Chondrocyte (in vitro differentiated cells): ENCODE results near the gene PTCRA. TPM values are rescaled to one million over a fixed set of nuclear protein-coding genes. Genes with fewer than 3 reads are reported as not detected.
"Not testable (repeated sequence)": the region's sequence is repeated elsewhere in the genome, so short reads cannot be mapped to it uniquely, and the experiment has no call there.

Source experiments
- DNase-seq: peaks from one replicate; pipeline ENCODE4 v3.0.0; 2021; ENCODE audit warnings: mixed read lengths, low spot score
- H3K27ac Mint-ChIP-seq: one replicate; pipeline ENCODE4 v1.8.0; 2021; ENCODE audit warnings: mild to moderate bottlenecking, moderate library complexity, mixed read lengths; ENCODE audit not compliant: unreplicated experiment
- H3K27me3 Mint-ChIP-seq: 2 replicates; pipeline ENCODE4 v1.8.0; 2021; ENCODE audit warnings: low read depth, mixed read lengths
- H3K36me3 Mint-ChIP-seq: 2 replicates; pipeline ENCODE4 v1.8.0; 2021; ENCODE audit warnings: low read depth, mixed read lengths
- H3K4me1 Mint-ChIP-seq: 2 replicates; pipeline ENCODE4 v1.8.0; 2021; ENCODE audit warnings: low read depth, mild to moderate bottlenecking, mixed read lengths
- H3K4me3 Mint-ChIP-seq: one replicate; pipeline ENCODE4 v1.8.0; 2021; ENCODE audit warnings: mild to moderate bottlenecking, moderate library complexity, mixed read lengths; ENCODE audit not compliant: unreplicated experiment
- H3K9me3 Mint-ChIP-seq: 2 replicates; pipeline ENCODE4 v1.8.0; 2021; ENCODE audit warnings: low read depth, mixed read lengths
- total RNA-seq: library from RNA; stranded (reverse); gene quantifications from 3 replicates; pipeline ENCODE4 v1.2.1, GENCODE V29; 2021
- TF ChIP-seq, protein P1 (sequence below): fragments of 200-600 bp; sonication (generic); IDR thresholded peaks from 2 replicates; pipeline ENCODE4 v1.5.0; 2021; ENCODE audit warnings: antibody characterized with exemption, mild to moderate bottlenecking, moderate library complexity

Gene PTCRA
- total RNA-seq, 1 donor from 2014 or later, result not detected

DNA sequence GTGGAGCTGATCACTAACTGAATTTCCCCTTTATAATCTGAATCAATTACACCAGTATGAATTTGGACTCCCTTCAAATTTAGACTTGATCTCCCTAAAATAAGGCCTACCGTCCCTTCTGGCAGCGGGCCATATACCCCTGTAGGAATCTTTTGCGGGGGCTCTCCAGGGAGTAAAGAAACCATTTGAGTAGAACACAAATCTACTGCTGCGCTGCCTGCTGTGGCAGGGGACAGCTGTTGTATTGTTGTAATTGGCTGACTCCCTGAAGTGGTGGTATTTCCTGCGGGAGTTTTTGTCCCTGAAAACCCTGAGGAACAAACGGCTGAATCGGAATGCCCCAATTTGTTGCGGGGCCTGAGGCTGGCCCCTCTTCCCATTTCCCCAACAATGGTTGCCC, 16.0 kb upstream of the PTCRA start:
- no peaks in the 10 kb centered on the region for H3K27me3 Mint-ChIP-seq

DNA sequence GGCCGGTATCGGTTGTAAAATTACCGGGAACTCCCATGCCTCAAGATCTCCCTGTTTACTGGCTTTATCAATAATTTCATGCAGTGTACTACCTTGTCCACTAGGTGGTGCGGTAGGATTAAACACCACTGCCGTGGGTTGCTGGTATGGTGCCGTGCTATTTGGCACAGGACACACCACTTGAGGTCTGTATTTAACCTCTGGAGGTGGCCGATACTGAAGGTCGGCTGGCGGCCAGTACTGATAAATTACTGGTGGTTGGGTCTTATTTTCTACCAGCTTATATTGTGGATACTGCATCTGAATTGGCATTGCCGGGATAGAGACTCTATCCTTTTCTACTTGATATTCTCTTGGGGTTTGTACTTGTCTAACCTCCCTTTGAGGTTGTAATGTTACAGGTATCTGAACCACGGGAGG, 14.3 kb upstream of the PTCRA start:
- no peaks in the 10 kb centered on the region for H3K27me3 Mint-ChIP-seq
- H3K36me3 Mint-ChIP-seq, result no peaks in the 10 kb centered on the region
- H3K4me3 Mint-ChIP-seq, result peak overlapping the region; percentile 39
- no peak overlapping the region for H3K27ac Mint-ChIP-seq
- TF ChIP-seq, protein P1, sequence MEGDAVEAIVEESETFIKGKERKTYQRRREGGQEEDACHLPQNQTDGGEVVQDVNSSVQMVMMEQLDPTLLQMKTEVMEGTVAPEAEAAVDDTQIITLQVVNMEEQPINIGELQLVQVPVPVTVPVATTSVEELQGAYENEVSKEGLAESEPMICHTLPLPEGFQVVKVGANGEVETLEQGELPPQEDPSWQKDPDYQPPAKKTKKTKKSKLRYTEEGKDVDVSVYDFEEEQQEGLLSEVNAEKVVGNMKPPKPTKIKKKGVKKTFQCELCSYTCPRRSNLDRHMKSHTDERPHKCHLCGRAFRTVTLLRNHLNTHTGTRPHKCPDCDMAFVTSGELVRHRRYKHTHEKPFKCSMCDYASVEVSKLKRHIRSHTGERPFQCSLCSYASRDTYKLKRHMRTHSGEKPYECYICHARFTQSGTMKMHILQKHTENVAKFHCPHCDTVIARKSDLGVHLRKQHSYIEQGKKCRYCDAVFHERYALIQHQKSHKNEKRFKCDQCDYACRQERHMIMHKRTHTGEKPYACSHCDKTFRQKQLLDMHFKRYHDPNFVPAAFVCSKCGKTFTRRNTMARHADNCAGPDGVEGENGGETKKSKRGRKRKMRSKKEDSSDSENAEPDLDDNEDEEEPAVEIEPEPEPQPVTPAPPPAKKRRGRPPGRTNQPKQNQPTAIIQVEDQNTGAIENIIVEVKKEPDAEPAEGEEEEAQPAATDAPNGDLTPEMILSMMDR, result peak; percentile 89
- peak; percentile 34 for DNase-seq
- no peaks in the 10 kb centered on the region for H3K9me3 Mint-ChIP-seq
- H3K4me1 Mint-ChIP-seq, result peaks cover 21% of the 10 kb centered on the region

More for the DNA sequence above, 16.0 kb upstream of the PTCRA start:
- Mint-ChIP-seq H3K4me1 (peaks cover 21% of the 10 kb centered on the region), H3K4me3 (no peak overlapping the region), H3K36me3 (no peaks in the 10 kb centered on the region), H3K9me3 (no peaks in the 10 kb centered on the region), H3K27ac (peak overlapping the region; percentile 59)
- TF ChIP-seq, protein P1, result no peak
- DNase-seq, result peak; percentile 33

DNA sequence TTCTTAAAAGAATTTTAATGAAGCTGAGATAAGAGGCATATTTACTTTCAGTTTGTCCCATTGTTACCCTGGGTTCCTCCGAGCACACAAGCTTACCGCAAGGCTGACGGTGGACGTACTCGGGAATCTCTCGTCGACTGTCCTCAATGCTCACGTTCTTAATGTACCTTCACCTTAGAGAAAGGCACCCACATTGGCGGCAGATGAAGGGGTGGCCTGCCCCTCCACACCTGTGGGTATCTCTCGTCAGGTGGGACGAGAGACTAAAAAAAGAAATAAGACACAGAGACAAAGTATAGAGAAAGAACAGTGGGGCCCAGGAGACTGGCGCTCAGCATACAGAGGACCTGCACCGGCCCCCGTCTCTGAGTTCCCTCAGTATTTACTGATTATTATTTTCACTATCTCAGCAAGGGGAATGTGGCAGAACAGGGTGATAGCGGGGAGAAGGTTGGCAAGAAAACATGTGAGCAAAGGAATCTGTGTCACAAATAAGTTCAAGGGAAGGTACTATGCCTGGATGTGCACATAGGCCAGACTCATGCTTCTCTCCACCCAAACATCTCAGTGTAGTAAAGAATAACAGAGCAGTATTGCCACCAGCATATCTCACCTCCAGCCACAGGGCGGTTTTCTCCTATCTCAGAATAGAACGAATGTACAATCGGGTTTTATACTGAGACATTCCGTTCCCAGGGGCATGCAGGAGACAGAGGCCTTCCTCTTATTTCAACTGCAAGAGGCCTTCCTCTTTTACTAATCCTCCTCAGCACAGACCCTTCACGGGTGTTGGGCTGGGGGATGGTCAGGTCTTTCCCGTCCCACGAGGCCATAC, 13.2 kb upstream of the PTCRA start:
- H3K27me3 Mint-ChIP-seq, H3K4me3 Mint-ChIP-seq, H3K27ac Mint-ChIP-seq, H3K9me3 Mint-ChIP-seq, H3K36me3 Mint-ChIP-seq: not testable (repeated sequence)
- peak; percentile 41 for DNase-seq
- peaks cover 21% of the 10 kb centered on the region for H3K4me1 Mint-ChIP-seq

DNA sequence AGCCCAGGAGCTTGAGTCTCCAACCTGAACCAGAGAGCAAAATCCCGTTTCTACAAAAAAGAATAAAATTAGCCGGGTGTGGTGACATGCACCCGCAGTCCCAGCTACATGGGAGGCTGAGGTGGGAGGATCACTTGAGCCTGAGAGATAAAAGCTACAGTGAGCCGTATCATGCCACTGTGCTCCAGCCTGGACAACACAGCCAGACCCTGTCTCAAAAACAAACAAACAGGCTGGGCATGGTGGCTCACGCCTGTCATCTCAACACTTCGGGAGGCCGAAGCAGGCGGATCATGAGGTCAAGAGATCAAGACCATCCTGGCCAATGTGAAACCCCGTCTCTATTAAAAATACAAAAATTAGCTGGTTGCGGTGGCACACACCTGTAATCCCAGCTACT, 11.4 kb upstream of the PTCRA start:
- DNase-seq, result peak; percentile 41
- TF ChIP-seq, protein P1, result no peak
- peaks cover 14% of the 10 kb centered on the region for H3K4me1 Mint-ChIP-seq
- H3K27ac Mint-ChIP-seq, result no peak overlapping the region
- H3K4me3 Mint-ChIP-seq, result no peak overlapping the region
- H3K36me3 Mint-ChIP-seq, result no peaks in the 10 kb centered on the region
- no peaks in the 10 kb centered on the region for H3K27me3 Mint-ChIP-seq
- no peaks in the 10 kb centered on the region for H3K9me3 Mint-ChIP-seq

DNA sequence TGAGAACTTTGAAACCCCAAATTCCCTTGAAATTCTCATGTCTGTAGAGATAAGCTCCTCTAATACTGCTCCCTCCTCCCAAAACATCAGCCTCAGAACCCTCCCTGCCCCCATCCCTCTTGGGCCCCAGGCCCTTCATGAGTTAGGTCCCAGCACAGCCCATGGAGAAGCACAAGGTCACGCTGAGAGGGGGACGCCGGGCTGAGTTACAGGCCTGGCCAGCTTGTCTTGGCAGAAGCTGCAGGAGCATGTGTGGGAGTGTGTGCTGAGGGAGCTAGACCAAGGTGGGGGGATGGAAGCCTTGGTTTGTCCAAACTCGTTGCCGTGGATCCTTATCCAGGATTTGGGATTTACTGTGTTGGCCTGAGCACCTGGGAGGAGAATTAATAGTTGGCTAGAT, 8.5 kb upstream of the PTCRA start:
- H3K27me3 Mint-ChIP-seq, result no peaks in the 10 kb centered on the region
- no peaks in the 10 kb centered on the region for H3K9me3 Mint-ChIP-seq
- TF ChIP-seq, protein P1, result no peak
- H3K4me1 Mint-ChIP-seq, result peaks cover 4% of the 10 kb centered on the region
- peak; percentile 82 for DNase-seq
- no peak overlapping the region for H3K27ac Mint-ChIP-seq
- H3K4me3 Mint-ChIP-seq, result no peak overlapping the region
- no peaks in the 10 kb centered on the region for H3K36me3 Mint-ChIP-seq

DNA sequence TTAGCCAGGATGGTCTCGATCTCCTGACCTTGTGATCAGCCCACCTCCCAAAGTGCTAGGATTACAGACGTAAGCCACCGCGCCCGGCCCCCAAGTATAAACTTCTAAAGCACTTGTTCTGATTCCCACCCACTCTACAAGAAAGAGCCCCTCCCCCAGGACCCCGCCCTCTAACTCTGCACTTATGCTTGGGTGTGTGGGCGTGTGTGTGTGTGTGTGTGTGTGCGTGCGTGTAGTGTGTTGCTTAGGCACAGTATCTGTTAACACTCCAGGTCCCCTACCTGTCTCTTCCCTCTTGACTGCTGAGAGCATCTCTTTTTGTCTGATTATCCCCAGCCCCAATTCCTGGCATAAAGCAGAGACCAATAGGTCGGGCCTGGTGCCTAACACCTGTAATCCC, 6.0 kb upstream of the PTCRA start:
- H3K27ac Mint-ChIP-seq, result no peak overlapping the region
- H3K36me3 Mint-ChIP-seq, result no peaks in the 10 kb centered on the region
- no peak overlapping the region for H3K4me3 Mint-ChIP-seq
- no peaks in the 10 kb centered on the region for H3K27me3 Mint-ChIP-seq
- peaks cover 4% of the 10 kb centered on the region for H3K4me1 Mint-ChIP-seq
- TF ChIP-seq, protein P1, result no peak
- no peak for DNase-seq
- no peaks in the 10 kb centered on the region for H3K9me3 Mint-ChIP-seq
